MM.1S (cell line): ENCODE results near the gene FBXO39.

Source experiments
- DNase-seq: peaks from one replicate; pipeline ENCODE4 v3.0.0-alpha.2; 2015
- H2AFZ ChIP-seq: fragments of 300-600 bp; sonication (generic); 2 replicates; pipeline ENCODE4 v1.6.0; 2016; ENCODE audit warnings: antibody characterized with exemption, low read length
- H3F3A ChIP-seq: fragments of 300-600 bp; sonication (generic); 2 replicates; pipeline ENCODE4 v1.6.1; 2016; ENCODE audit warnings: mild to moderate bottlenecking, antibody characterized with exemption, low read length, moderate library complexity, mixed read lengths; ENCODE audit not compliant: insufficient read depth
- H3K27ac ChIP-seq: fragments of 300-600 bp; sonication (generic); 2 replicates; pipeline ENCODE4 v1.5.1; 2016; ENCODE audit warnings: mild to moderate bottlenecking, low read length
- H3K27me3 ChIP-seq: fragments of 300-600 bp; sonication (generic); replicated peaks from 2 replicates; pipeline ENCODE4 v1.6.0; 2016; ENCODE audit warnings: low read length; ENCODE audit not compliant: insufficient read depth
- H3K36me3 ChIP-seq: fragments of 300-600 bp; sonication (generic); replicated peaks from 2 replicates; pipeline ENCODE4 v1.6.1; 2016; ENCODE audit warnings: mild to moderate bottlenecking, low read length, mixed read lengths; ENCODE audit not compliant: insufficient read depth
- H3K4me1 ChIP-seq: fragments of 300-600 bp; sonication (generic); 2 replicates; pipeline ENCODE4 v1.6.1; 2016; ENCODE audit warnings: low read length, mixed read lengths
- H3K4me2 ChIP-seq: fragments of 300-600 bp; sonication (generic); 2 replicates; pipeline ENCODE4 v1.6.0; 2016; ENCODE audit warnings: low read depth, low read length
- H3K4me3 ChIP-seq: fragments of 300-600 bp; sonication (generic); 2 replicates; pipeline ENCODE4 v1.5.1; 2016; ENCODE audit warnings: low read length, mixed read lengths
- H3K79me2 ChIP-seq: fragments of 300-600 bp; sonication (generic); 2 replicates; pipeline ENCODE4 v1.6.1; 2016; ENCODE audit warnings: mixed run types, low read length, mixed read lengths
- H3K9ac ChIP-seq: fragments of 300-600 bp; sonication (generic); 2 replicates; pipeline ENCODE4 v1.6.1; 2016; ENCODE audit warnings: low read length, mixed read lengths
- H3K9me2 ChIP-seq: fragments of 300-600 bp; sonication (generic); replicated peaks from 2 replicates; pipeline ENCODE4 v1.6.1; 2016; ENCODE audit warnings: mild to moderate bottlenecking, low read length, mixed read lengths; ENCODE audit not compliant: insufficient read depth
- H3K9me3 ChIP-seq: fragments of 300-600 bp; sonication (generic); replicated peaks from 2 replicates; pipeline ENCODE4 v1.6.1; 2016; ENCODE audit warnings: mild to moderate bottlenecking, low read length, mixed read lengths; ENCODE audit not compliant: insufficient read depth
- H4K20me1 ChIP-seq: fragments of 300-600 bp; sonication (generic); 2 replicates; pipeline ENCODE4 v1.6.1; 2016; ENCODE audit warnings: mild to moderate bottlenecking, low read length, moderate library complexity, mixed read lengths; ENCODE audit not compliant: insufficient read depth
- EZH2 ChIP-seq: fragments of 300-600 bp; sonication (generic); optimal IDR thresholded peaks from 2 replicates; pipeline ENCODE3; 2017; ENCODE audit warnings: low read depth, mild to moderate bottlenecking, antibody characterized with exemption, low read length, mixed read lengths
- EZH2phosphoT487 ChIP-seq: fragments of 300-600 bp; sonication (generic); IDR thresholded peaks from 2 replicates; pipeline ENCODE4 v1.6.1; 2018; ENCODE audit warnings: antibody characterized with exemption, low read length
- TF ChIP-seq, protein P1 (sequence below): fragments of 300-600 bp; sonication (generic); IDR thresholded peaks from 2 replicates; pipeline ENCODE4 v1.5.1; 2016; ENCODE audit warnings: antibody characterized with exemption, low read length, mixed read lengths

The FBXO39 gene

DNA sequence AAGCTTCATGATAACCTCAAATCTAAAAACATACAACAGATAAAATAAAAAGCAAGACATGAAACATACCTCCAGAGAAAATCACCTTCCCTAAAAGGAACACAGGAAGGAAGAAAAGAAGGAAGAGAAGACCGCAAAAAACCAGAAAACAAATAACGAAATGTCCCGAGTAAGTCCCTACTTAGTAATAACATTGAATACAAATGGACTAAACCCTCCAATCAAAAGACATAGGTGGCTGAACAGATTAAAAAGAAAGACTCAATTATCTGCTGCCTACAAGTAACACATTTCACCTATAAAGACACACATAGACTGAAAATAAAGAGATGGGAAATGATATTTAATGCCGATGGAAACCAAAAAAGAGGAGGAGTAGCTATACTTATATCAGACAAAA is 6.2 kb downstream of the FBXO39 start:
- H4K20me1 ChIP-seq = no peaks in the 10 kb centered on the region
- H3K4me3 ChIP-seq = no peak overlapping the region
- H3K9ac ChIP-seq = no peak overlapping the region
- no peak overlapping the region for H3K27ac ChIP-seq
- no peak overlapping the region for H2AFZ ChIP-seq
- no peaks in the 10 kb centered on the region for H3K36me3 ChIP-seq
- no peak overlapping the region for H3K4me2 ChIP-seq
- H3K27me3 ChIP-seq = no peaks in the 10 kb centered on the region
- DNase-seq = no peak
- H3K9me2 ChIP-seq = no peaks in the 10 kb centered on the region
- H3K9me3 ChIP-seq = no peaks in the 10 kb centered on the region
- no peaks in the 10 kb centered on the region for H3K4me1 ChIP-seq
- no peaks in the 10 kb centered on the region for H3K79me2 ChIP-seq
- H3F3A ChIP-seq = no peaks in the 10 kb centered on the region
- TF ChIP-seq EZH2 (no peak), EZH2phosphoT487 (no peak)
- TF ChIP-seq, protein P1, sequence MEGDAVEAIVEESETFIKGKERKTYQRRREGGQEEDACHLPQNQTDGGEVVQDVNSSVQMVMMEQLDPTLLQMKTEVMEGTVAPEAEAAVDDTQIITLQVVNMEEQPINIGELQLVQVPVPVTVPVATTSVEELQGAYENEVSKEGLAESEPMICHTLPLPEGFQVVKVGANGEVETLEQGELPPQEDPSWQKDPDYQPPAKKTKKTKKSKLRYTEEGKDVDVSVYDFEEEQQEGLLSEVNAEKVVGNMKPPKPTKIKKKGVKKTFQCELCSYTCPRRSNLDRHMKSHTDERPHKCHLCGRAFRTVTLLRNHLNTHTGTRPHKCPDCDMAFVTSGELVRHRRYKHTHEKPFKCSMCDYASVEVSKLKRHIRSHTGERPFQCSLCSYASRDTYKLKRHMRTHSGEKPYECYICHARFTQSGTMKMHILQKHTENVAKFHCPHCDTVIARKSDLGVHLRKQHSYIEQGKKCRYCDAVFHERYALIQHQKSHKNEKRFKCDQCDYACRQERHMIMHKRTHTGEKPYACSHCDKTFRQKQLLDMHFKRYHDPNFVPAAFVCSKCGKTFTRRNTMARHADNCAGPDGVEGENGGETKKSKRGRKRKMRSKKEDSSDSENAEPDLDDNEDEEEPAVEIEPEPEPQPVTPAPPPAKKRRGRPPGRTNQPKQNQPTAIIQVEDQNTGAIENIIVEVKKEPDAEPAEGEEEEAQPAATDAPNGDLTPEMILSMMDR = no peak

DNA sequence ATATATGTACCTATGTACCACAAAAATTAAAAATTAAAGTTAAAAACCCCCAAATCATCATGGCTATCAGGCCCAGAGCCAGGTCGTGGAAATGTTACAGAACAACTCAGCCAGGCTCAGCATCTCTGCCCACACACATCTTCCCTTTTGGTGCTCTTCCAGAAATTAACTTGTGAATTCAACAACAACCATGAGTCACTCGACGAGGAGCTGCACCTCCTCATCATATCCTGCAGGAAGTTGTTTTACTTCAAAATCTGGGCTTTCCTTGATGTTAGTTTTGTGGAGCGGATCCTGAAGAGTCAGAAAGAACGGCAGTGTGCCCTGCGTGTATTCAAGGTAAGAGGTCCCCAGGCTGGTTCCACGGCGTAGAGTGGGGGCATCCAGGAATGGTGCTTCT is 10.6 kb downstream of the FBXO39 start:
- no peaks in the 10 kb centered on the region for H3K27me3 ChIP-seq
- DNase-seq = no peak
- no peaks in the 10 kb centered on the region for H3K36me3 ChIP-seq
- no peaks in the 10 kb centered on the region for H3K79me2 ChIP-seq
- H4K20me1 ChIP-seq = no peaks in the 10 kb centered on the region
- no peak overlapping the region for H3K4me3 ChIP-seq
- H3K9ac ChIP-seq = no peak overlapping the region
- no peak overlapping the region for H3K27ac ChIP-seq
- no peak overlapping the region for H3K4me2 ChIP-seq
- no peak overlapping the region for H2AFZ ChIP-seq
- no peaks in the 10 kb centered on the region for H3F3A ChIP-seq
- H3K9me3 ChIP-seq = no peaks in the 10 kb centered on the region
- TF ChIP-seq, protein P1 = no peak
- TF ChIP-seq EZH2phosphoT487 = no peak
- TF ChIP-seq EZH2 = no peak
- H3K9me2 ChIP-seq = no peaks in the 10 kb centered on the region
- no peaks in the 10 kb centered on the region for H3K4me1 ChIP-seq

DNA sequence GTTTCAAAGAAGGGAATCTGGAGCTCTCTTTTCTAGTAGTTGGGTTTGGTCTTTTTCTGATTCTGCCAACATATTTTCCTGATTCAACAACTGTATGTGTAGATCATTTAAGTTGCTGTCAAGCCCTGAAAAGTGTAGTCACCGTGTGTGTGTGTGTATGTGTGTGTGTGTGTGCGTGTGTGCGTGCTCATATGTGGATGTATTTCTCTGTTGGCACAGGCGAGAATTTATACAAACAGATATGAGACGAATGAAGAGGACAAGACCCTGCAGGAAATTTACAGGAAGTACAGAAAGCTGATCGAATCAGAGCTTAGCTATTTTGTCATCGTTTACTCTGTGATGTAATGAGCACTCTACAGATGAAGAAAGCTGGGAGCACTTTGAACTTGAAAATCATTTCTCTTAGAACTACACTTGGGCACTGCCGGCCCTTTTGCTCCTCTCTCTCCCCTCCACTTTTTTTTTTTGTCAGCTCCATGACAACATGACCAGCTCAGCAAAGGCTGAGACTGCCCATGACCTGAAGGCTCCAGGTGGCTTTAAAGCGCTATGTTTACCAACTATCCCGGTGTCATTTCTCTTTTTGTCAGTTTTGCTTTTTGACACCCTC is 11.2 kb downstream of the FBXO39 start:
- no peaks in the 10 kb centered on the region for H3K9me3 ChIP-seq
- H4K20me1 ChIP-seq = no peaks in the 10 kb centered on the region
- H3K4me3 ChIP-seq = no peak overlapping the region
- no peak for DNase-seq
- H3K9ac ChIP-seq = no peak overlapping the region
- H3F3A ChIP-seq = no peaks in the 10 kb centered on the region
- H3K4me1 ChIP-seq = no peaks in the 10 kb centered on the region
- no peaks in the 10 kb centered on the region for H3K9me2 ChIP-seq
- H3K27me3 ChIP-seq = no peaks in the 10 kb centered on the region
- no peak overlapping the region for H2AFZ ChIP-seq
- no peak overlapping the region for H3K27ac ChIP-seq
- H3K79me2 ChIP-seq = no peaks in the 10 kb centered on the region
- TF ChIP-seq EZH2phosphoT487 (no peak), EZH2 (no peak)
- TF ChIP-seq, protein P1 = no peak
- H3K4me2 ChIP-seq = no peak overlapping the region
- H3K36me3 ChIP-seq = no peaks in the 10 kb centered on the region
